NOMO-1 (cell line): ENCODE data around the gene PPM1B.
A peak's percentile ranks its signal among the peaks of the same experiment; 100 is the strongest.
"Not testable (repeated sequence)": the region's sequence is repeated elsewhere in the genome, so short reads cannot be mapped to it uniquely, and the experiment has no call there.

Source experiments
- DNase-seq, 2 experiments: peaks; one replicate each; lab custom pipeline; 2025; ENCODE audit not compliant: unreplicated experiment in 2 of 2; lab: John Stamatoyannopoulos, UW

PPM1B gene

DNA sequence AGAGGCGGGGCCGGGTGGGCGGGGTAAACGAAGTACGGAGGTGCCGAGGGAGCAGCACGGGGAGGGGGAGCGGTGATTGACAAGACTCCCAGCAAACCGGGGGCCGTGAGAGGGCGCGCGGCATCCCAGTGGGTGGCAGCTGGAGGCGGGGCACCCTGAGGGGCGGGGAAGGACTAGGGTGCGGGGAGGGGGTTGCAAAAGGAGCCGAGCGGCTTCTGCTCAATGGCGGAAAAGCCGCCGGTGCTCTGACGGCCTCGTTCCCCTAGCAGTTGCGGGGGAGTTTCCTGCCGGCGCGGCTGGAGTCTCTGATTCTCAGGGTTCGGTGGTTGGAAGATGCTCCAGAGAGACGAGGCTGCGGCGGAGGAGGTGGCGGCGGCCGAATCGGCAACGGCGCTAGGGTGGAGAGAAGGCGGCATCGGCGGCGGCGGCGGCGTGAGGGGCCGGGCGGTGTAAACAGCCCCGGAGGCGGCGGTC lies at the start of gene PPM1B:
Gene PPM1B (plus strand): TSS at position 195 of the 474 bp plus-strand sequence. CDS start 32,325 bp downstream, outside the sequence.
- peak in 1 of 2 experiments; percentile 100 for DNase-seq

DNA sequence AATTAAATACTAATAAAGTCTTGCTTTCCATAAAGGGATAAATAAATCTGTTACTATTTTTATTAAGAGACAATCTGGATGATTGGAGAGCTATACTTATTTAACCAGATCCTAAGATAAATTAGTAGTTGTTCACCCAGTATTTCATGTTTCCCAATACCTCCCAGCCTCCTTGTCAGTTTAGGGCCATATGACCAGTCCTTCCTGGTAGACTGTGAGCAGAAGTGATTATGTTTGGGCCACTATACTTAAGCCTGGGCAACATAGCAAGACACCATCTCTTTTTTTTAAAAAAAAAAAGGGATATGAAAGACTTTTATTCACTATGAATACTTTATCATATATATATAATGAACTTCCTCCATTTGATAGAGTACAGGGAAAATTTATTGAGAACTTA lies 48.8 kb upstream of the PPM1B start:
- peak in 1 of 2 experiments; percentile 26 for DNase-seq

DNA sequence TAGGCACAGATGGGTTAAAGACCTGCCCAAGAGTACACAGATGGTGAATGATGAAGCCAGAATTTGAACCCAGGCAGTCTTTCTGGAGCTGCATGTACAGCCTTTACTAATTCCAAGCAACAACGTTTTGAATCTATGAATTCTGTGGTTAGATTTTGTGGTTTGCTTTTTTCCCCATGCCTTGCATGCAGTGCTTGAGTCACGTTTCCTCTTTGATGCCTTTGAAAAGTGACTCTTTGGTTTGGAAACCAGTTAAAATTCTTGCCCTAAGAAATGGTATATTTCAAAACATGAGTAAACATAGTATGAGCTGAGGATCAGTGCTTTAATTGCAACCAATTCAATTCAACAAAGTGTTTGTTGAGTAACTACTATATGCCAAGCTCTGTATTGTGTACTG lies 48.2 kb upstream of the PPM1B start:
- DNase-seq: peak; percentile 79 to 97

DNA sequence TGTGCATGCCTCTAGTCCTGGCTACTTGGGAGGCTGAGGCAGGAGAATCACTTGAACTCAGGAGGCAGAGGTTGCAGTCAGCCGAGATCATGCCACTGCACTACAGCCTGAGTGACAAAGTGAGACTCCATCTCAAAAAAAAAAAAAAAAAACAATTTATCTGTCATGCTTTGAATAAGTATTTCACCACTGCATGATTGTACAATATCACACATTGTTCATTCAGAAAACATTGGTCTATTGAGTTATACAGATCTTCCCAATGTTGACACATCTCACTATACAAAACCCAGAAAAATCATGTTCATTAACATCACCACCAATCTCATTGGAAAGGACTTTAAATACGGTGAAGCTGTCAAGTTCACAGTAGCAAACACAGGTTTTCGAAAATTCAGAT lies 46.8 kb upstream of the PPM1B start:
- DNase-seq: no peak

DNA sequence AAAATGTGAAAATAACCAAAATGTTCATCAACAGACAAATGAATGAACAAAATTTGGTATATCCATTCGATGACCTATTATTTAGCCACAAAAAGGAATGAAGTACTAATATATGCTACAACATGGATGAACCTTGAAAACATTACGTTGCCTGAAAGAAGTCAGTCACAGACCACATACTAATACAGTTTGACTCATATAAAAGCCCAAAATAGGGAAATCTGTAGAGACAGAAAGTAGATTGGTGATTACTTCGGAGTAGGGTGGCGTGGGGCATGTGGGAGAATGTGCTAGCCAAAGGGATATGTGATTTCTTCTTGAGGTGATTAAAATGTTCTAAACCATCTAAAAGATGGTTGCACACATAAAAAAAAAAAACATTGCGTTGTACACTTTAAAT lies 44.2 kb upstream of the PPM1B start:
- DNase-seq: no peak

DNA sequence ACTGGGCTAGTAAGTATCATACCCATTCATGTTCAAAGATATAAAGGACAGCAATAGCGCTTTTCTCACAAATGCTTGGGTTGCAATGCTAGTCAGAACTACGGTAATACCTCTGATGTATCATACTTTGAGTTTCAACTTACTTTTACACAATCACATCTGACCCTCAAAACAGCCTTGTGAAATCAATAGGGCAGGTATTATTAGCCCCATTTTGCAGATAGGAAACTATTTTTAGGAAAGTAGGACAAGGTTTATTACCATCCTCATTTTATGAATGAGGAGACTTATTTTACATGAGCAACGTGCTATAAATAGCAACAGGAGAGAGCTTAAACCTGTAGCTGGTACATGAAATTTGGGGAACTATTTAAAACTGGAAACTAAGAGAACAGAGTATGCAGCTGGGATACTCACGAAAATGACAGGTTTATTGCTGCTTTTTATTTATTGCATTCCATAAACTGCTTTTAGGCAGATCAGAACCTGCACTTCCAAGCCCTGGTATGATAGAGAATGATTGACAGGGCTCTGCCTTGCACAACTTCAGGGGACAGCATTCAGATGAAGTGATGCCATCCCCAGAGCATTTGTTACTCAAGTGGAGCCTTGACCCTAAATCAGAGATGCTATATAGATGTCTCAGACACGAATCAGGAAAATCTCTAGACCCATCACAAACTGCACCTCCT lies 42.4 kb upstream of the PPM1B start:
- DNase-seq: peak; percentile 56 to 89

DNA sequence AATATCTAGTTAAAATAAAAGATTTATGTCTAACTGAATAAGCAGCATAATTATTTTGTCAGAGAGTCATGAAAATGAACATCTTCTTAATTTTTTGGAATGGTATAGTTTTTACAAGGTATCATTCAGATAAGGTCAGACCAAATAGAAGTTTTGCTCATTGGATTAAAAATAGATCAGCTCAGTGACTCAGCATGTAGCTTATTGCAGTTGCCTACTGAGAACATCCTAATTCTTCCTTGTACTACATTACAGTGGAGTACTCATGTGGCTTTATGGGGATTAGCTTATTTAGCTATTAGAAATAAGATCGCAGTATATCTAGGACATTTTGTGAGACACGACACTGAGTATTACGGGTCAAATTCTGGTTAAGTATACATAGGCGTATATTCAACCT lies 38.2 kb upstream of the PPM1B start:
- peak in 1 of 2 experiments; percentile 68 for DNase-seq

DNA sequence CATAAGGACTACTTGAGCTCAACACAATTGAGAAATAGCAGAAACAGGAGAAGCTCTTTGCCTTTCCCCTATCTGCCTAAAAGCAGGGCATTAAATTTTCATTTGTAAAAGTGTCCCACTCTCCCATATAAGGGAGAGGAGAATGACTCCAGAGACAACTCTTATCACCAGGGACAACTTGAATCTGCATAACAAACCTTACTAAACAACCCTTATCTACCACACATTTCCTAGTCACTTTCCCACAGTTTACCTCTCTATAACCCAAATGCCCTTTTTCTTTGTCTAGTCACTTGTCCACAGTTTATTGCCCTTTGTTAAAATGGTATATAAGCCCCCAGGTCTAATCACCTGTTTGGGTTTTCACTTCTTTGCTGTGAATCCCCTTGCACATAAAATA lies 37.5 kb upstream of the PPM1B start:
- no peak for DNase-seq

DNA sequence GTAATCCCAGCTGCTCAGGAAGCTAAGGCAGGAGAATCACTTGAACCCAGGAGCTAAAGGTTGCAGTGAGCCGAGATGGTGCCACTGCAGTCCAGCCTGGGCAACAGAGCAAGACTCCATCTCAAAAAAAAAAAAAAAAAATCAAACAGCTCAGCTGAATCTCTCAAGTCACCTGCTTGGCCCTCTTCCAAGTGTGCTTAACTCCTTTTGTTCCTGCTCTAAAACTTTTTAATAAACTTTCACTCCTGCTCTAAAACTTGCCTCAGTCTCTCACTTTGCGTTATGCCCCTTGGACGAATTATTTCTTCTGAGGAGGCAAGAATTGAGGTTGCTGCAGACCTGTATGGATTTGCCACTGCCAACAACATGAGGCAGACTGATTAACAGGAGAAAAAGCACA lies 35.1 kb upstream of the PPM1B start:
- DNase-seq: not testable (repeated sequence)

DNA sequence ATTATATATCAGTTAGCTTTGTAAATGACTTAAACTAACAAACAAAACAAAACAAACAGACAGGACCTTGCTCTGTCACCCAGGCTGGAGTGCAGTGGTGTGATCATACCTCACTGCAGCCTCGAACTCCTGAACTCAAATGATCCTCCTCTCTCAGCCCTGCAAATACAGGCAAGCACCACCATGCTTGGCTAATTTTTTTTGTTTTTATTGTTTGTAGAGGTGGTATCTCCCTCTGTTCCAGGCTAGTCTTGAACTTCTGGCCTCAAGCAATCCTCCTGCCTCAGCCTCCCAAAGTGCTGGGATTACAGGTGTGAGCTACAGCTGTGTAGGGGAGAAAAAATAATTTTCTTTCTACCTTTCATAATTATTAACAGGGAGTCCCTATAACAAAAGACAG lies 33.8 kb upstream of the PPM1B start:
- DNase-seq: no peak

DNA sequence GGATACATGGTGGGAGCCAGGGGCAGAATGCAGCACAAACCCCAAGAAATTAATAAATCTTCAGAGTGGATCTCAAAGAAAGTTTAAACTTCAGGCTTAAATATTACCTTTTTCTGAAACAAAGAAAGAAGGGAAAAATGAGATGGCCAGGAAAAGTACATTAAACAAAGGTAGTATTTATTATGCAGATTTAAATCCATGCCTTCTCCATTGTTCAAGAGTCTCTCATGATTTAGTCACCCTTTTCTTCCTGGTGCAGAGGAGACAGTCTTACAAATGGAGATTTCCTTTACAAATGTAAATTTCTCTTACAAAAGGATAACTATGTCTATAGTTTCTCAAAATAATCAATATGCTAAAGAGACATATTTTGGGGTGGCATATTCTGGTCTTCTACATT lies 33.4 kb upstream of the PPM1B start:
- no peak for DNase-seq

DNA sequence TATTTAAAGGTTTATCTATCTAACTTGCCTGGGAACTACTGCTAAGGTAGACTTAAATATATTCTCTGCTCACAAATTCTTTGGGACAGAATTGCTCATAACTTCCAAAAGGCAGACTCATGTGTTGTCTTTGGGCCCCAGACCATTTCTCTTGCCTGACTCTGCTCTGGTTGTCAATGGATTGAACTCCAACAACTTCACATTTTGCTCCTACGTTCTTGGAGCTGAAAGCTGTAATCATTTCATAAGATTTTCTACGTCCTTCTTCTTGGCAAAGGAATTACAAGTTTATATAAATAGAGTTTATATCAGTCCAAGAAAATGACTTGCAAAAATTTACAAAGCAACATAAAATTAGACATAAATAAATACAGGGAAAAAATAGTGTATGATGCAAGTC lies 32.9 kb upstream of the PPM1B start:
- no peak for DNase-seq

DNA sequence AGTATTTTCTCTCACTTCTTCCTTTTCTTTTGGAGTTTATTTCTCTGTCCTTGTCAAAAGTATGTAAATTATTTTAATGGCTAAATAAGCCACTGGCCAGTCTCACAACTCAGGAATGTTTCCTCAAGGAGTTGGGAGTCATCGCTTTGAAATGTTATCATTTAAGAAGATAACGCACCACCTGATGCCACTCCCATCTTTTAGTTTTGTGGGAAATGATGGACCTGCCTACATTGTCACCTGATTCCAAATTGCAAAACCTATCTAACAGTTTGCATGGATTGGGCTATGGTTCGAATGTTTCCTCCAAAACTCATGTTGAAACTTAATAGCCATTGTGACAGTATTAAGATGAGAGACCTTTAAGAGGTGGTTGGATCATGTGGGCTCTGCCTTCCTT lies 32.4 kb upstream of the PPM1B start:
- DNase-seq: no peak

DNA sequence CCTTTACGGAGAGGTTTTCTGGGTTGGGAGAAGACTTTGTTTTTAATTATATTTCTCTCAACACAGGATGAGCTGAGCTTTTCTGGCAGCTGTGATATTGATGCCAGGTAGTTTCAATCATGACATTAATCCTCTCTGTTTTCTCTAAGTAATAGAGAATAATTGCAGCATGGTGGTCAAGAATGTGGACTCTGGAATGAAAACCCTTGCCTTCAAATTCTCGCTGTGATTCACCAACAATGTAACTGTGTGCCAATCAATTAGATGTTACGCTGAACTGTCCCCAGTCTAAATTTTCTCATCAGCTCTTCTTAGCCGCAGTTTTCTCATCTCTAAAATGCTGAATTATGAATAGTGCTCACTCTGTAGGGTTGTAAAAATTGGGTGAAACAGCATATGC lies 31.6 kb upstream of the PPM1B start:
- no peak for DNase-seq

DNA sequence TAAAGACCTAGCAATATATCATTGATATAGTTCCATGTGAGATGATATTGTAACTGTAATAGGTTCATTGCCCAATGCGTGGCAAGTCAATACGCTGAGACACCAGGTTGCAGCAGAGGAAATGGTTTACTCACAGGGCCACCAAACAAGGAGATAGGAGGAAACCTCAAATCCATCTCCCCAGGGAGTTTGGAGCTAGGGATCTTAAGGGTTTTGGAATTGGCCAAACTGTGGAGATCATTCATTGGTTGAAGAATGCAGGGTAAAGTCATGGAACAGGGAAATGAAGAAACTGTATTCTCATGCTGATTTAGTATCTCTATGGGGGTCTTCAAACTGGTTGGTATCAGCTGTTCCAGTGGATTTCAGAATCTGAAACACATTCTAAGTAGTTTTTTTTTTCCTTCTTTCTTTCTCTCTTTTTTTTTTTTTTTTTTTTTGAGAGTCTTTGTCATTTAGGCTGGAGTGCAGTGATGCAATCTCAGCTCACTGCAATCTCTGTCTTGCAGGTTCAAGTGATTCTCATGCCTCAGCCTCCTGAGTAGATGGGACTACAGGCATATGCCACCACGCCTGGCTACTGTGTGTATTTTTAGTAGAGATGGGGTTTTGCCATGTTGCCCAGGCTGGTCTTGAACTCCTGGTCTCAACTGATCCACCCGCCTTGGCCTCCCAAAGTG lies 30.7 kb upstream of the PPM1B start:
- DNase-seq: peak in 1 of 2 experiments; percentile 41

DNA sequence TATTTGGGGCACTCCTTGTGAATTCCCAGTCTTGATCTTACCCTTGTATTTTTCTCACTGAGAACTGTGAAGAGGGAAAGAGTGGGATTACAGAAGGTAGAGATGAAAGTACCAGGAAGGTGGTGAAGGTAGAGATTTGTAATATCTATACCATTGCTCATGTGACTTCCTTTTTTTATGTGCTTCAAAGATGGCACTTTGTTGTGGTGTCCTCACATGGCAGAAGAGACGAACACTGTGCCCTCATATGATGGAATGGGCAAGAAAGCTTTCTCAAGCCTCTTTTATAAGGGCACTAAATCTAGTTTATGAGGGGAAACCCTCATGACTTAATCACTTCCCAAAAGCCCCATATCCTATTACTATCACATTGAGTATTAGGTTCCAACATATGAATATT lies 28.9 kb upstream of the PPM1B start:
- no peak for DNase-seq

DNA sequence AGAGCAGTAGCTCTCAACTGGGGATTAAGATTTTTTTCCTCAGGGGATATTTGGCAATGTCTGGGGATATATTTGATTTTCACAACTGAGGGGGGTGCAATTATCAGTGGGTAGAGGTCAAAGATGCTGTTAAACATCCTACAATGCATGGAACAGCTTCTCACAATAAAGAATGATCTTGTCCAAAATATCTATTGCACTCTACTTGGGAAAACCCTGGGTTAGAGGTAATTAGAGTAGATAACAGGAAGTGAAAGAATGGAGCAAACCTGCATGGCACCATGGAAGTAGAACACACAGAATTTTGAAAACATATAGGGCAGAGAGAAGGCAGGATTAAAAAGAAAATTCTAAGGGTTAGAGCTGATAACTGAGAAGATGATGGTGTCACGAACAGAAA lies 26.4 kb upstream of the PPM1B start:
- peak in 1 of 2 experiments; percentile 8 for DNase-seq

DNA sequence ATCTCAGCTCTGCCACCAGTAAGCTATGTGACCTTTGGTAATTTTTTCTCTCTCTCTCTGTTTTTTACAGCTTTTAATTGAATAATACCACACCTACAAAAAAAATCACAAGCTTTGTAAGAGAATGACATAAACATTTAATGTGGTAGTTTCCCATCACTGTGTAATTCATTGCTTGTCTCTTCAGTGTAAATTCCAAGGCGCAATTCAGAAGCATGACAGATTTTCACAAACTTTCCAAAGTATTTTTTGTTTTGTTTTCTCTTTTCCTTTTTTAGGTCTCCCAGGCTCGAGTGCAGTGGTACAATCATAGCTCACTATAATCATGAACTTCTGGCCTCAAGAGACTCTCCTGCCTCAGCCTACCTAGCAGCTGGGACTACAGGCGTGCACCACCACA lies 25.0 kb upstream of the PPM1B start:
- DNase-seq: no peak

DNA sequence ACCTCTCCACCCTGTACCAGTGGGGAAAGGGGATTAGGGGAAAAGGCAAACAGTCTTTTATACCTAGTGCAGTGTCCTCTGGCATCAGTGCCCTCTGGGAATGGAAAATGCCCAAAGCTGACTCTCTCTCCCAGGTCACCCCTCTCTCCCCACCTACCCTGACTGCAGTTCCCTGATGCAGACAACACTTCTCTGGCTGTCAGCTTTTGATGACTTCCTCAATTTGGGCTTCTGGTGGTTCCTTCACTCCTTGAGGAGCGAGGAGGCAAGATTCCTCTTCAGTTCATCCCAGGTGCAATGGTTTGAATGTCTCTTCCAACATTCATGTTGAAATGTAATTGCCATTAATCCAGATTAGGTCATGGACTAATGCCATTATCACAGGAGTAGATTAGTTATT lies 19.7 kb upstream of the PPM1B start:
- DNase-seq: peak in 1 of 2 experiments; percentile 15

DNA sequence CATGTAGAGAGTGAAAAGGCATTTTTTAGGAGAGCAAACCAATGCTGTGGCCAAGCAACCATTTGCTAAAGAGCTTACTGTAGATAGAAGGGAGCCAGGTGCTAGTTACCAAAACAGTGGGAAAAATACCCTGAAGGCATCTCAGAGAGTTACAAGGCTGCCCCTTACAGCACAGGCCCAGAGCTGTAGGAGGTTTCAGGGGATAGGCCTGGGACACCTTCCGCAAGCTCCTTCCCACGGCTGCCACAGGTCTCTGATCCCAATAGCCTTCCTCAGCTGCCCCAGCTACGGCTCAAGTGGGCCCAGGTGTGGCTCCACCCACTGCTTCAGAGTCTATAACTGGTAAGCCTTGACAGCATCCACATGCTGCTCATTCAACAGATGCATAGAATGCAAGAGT lies 18.2 kb upstream of the PPM1B start:
- DNase-seq: no peak

DNA sequence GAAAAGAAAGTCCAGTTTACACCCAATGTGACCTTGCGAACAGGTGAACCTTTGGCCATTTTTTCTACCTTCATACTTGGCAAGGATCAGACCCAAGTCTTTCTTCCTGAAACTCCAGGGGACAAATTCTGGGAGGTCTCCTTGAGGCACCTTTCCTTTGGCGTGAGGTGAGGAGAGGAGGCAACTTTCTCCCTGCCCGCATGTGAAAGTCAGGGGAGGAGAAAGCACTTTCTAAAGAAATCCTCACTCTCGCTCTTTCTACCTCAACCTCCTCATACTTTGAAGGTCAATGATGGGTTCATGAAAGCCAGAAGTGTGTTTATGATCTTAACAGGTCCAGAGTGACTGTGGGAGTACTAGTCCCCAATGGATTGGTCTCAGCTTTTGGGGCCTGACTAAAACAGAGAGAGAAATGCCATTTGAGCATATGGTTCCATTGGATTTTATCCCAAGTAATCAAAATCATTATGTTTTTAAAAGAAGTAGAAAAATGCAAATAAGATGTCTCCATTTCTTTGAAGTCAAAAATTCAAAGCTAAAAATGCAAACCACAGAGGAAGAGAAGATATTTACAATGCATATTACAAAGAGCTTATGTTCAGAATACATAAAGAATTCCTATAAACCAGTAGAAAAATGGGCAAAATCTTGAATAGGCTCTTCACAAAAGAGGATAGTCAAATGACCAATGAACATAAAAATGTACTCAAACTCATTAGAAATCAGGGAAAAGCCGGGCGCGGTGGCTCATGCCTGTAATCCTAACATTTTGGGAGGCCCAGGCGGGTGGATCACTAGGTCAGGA lies 15.6 kb upstream of the PPM1B start:
- no peak for DNase-seq
